ENCODE data around the gene C14orf132. TPM values are rescaled to one million over a fixed set of nuclear protein-coding genes. Genes with fewer than 3 reads are reported as not detected.

C14orf132 gene
- polyA plus RNA-seq, 3 donors, result not detected

- H2AFZ ChIP-seq (ENCODE audit: insufficient read depth, low read depth, low read length, poor library complexity, severe bottlenecking), result no peak overlapping the region
- no peak for DNase-seq
- no peak overlapping the region for H3K4me3 Mint-ChIP-seq
- H3K27me3 ChIP-seq (ENCODE audit: control insufficient read depth in 2 of 2, insufficient read depth in 2 of 2, low read length in 2 of 2), result no peaks in the 10 kb centered on the region
- H3K27ac ChIP-seq (ENCODE audit: low read depth in 1 of 2, low read length in 2 of 2), result no peak overlapping the region
- no peaks in the 10 kb centered on the region for H3K4me1 Mint-ChIP-seq
- H3K36me3 Mint-ChIP-seq, result no peaks in the 10 kb centered on the region
- H3K27ac Mint-ChIP-seq, result no peak overlapping the region
- peaks cover 0 to 2% (median 0%) of the 10 kb centered on the region in 7 donors for H3K9me3 Mint-ChIP-seq
- no peak overlapping the region for H3K9ac ChIP-seq (ENCODE audit: insufficient read depth, low read length, poor library complexity, severe bottlenecking)
- H3K4me2 ChIP-seq (replicated peaks; ENCODE audit: extremely low read depth, low read length, poor library complexity, severe bottlenecking), result no peak overlapping the region
- H4K20me1 ChIP-seq (ENCODE audit: insufficient read depth, low read length), result no peaks in the 10 kb centered on the region
- H3K27me3 Mint-ChIP-seq (ENCODE audit: low read depth in 3 of 3), result peaks cover 4 to 10% (median 5%) of the 10 kb centered on the region in 3 donors
- WGBS (ENCODE audit: insufficient coverage), result 78% methylated on average over 8 of the region's 11 CpGs
- intact Hi-C loops (cut with micrococcal nuclease), result no loop called here
- no peaks in the 10 kb centered on the region for H3K36me3 ChIP-seq (replicated peaks in 1 of 2; ENCODE audit: control insufficient read depth in 1 of 2, insufficient read depth in 2 of 2, low read length in 2 of 2)
- no peak overlapping the region for H3K4me3 ChIP-seq (replicated peaks in 1 of 3; ENCODE audit: low read depth in 2 of 3, low read length in 3 of 3)
- TF ChIP-seq, protein P1, sequence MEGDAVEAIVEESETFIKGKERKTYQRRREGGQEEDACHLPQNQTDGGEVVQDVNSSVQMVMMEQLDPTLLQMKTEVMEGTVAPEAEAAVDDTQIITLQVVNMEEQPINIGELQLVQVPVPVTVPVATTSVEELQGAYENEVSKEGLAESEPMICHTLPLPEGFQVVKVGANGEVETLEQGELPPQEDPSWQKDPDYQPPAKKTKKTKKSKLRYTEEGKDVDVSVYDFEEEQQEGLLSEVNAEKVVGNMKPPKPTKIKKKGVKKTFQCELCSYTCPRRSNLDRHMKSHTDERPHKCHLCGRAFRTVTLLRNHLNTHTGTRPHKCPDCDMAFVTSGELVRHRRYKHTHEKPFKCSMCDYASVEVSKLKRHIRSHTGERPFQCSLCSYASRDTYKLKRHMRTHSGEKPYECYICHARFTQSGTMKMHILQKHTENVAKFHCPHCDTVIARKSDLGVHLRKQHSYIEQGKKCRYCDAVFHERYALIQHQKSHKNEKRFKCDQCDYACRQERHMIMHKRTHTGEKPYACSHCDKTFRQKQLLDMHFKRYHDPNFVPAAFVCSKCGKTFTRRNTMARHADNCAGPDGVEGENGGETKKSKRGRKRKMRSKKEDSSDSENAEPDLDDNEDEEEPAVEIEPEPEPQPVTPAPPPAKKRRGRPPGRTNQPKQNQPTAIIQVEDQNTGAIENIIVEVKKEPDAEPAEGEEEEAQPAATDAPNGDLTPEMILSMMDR (IDR thresholded peaks at IDR 0.05), result no peak
- H3K4me1 ChIP-seq (ENCODE audit: control insufficient read depth in 1 of 2, insufficient read depth in 2 of 2, low read length in 2 of 2), result no peaks in the 10 kb centered on the region
- no peaks in the 10 kb centered on the region for H3K9me3 ChIP-seq (replicated peaks in 1 of 2; ENCODE audit: control insufficient read depth in 1 of 2, insufficient read depth in 1 of 2, low read length in 2 of 2)
- no peaks in the 10 kb centered on the region for H3K79me2 ChIP-seq (ENCODE audit: insufficient read depth, low read length)
Measured at GRCh38 chr14:96077983-96078624, 38.9 kb downstream of the C14orf132 start.

DNA sequence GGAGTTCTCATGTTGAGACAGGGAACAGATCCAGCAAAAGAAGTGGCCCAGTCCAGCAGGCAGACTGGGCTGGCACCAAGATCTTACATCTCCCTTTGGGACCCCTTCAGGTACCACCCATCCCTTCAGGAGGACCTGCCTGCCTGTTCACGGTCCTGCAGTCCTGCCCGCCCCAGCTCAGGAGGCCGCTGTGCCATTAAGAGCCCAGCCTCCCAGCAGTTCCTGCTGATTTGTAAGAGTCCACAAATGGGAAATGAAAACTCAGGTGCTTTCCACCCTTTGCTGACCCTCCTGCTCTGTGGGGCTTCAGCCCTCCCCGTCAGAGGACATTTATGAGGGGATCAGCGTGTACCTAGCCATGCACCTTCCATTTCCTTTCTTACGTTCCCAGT lies 39.5 kb downstream of the C14orf132 start:
- H4K20me1 ChIP-seq (ENCODE audit: insufficient read depth, low read length), result no peaks in the 10 kb centered on the region
- H3K4me2 ChIP-seq (replicated peaks; ENCODE audit: extremely low read depth, low read length, poor library complexity, severe bottlenecking), result no peak overlapping the region
- no peak overlapping the region for H3K27ac ChIP-seq (ENCODE audit: low read depth in 1 of 2, low read length in 2 of 2)
- H3K36me3 ChIP-seq (replicated peaks in 1 of 2; ENCODE audit: control insufficient read depth in 1 of 2, insufficient read depth in 2 of 2, low read length in 2 of 2), result no peaks in the 10 kb centered on the region
- H3K27me3 ChIP-seq (ENCODE audit: control insufficient read depth in 2 of 2, insufficient read depth in 2 of 2, low read length in 2 of 2), result no peaks in the 10 kb centered on the region
- no peaks in the 10 kb centered on the region for H3K79me2 ChIP-seq (ENCODE audit: insufficient read depth, low read length)
- no peak overlapping the region for H3K4me3 Mint-ChIP-seq
- peaks cover 0 to 2% (median 0%) of the 10 kb centered on the region in 7 donors for H3K9me3 Mint-ChIP-seq
- TF ChIP-seq, protein P1 (IDR thresholded peaks at IDR 0.05), result no peak
- no peak for DNase-seq
- H3K27ac Mint-ChIP-seq, result no peak overlapping the region
- no peaks in the 10 kb centered on the region for H3K9me3 ChIP-seq (replicated peaks in 1 of 2; ENCODE audit: control insufficient read depth in 1 of 2, insufficient read depth in 1 of 2, low read length in 2 of 2)
- no peaks in the 10 kb centered on the region for H3K36me3 Mint-ChIP-seq
- WGBS (ENCODE audit: insufficient coverage), result 84% methylated on average over 5 of the region's 6 CpGs
- H3K4me1 ChIP-seq (ENCODE audit: control insufficient read depth in 1 of 2, insufficient read depth in 2 of 2, low read length in 2 of 2), result no peaks in the 10 kb centered on the region
- peaks cover 4 to 11% (median 5%) of the 10 kb centered on the region in 3 donors for H3K27me3 Mint-ChIP-seq (ENCODE audit: low read depth in 3 of 3)
- no peak overlapping the region for H2AFZ ChIP-seq (ENCODE audit: insufficient read depth, low read depth, low read length, poor library complexity, severe bottlenecking)
- no peak overlapping the region for H3K9ac ChIP-seq (ENCODE audit: insufficient read depth, low read length, poor library complexity, severe bottlenecking)
- H3K4me1 Mint-ChIP-seq, result no peaks in the 10 kb centered on the region
- H3K4me3 ChIP-seq (replicated peaks in 1 of 3; ENCODE audit: low read depth in 2 of 3, low read length in 3 of 3), result no peak overlapping the region
- intact Hi-C loops (cut with micrococcal nuclease), result no loop called here
